ENCODE results near the gene PLXDC2. TPM values are rescaled to one million over a fixed set of nuclear protein-coding genes. Genes with fewer than 3 reads are reported as not detected.

Gene PLXDC2
- total RNA-seq, 2 experiments from 2014 or later, result not detected

DNA sequence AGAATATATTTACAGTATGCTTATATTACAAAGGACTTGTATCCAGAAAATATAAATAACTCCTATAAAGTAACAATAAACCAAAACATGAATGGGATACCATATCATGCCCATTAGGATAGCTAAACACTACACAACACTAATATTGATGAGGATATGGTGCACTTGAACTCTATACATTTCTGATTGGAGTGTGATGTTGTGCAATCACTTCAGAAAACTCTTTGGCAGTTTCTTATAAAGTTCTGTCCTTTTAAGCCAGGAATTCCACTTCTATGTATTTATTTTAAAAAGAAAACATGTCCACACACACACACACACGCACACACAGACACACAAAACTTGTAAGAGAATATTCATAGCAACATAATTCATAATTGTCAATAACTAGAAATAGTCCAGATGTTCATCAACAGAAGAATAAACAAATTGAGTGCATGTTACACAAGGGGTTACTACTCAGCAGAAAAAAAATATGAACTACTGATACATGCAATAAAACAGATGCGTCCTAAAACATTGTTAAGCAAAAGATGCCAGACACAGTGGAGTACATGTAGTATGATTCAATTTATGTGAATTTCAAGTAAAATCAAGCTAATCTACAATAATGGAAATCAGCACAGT, 416.0 kb downstream of the PLXDC2 start:
- intact Hi-C loops (cut with micrococcal nuclease), result no loop called here
- Mint-ChIP-seq H3K9me3 (peaks cover 2% of the 10 kb centered on the region), H3K27me3 (no peaks in the 10 kb centered on the region), H3K4me1 (ENCODE audit: low read depth) (no peaks in the 10 kb centered on the region), H3K36me3 (ENCODE audit: low read depth) (no peaks in the 10 kb centered on the region), H3K27ac (no peak overlapping the region), H3K4me3 (no peak overlapping the region)
- no peak for DNase-seq
- TF ChIP-seq, protein P1, sequence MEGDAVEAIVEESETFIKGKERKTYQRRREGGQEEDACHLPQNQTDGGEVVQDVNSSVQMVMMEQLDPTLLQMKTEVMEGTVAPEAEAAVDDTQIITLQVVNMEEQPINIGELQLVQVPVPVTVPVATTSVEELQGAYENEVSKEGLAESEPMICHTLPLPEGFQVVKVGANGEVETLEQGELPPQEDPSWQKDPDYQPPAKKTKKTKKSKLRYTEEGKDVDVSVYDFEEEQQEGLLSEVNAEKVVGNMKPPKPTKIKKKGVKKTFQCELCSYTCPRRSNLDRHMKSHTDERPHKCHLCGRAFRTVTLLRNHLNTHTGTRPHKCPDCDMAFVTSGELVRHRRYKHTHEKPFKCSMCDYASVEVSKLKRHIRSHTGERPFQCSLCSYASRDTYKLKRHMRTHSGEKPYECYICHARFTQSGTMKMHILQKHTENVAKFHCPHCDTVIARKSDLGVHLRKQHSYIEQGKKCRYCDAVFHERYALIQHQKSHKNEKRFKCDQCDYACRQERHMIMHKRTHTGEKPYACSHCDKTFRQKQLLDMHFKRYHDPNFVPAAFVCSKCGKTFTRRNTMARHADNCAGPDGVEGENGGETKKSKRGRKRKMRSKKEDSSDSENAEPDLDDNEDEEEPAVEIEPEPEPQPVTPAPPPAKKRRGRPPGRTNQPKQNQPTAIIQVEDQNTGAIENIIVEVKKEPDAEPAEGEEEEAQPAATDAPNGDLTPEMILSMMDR (IDR thresholded peaks at IDR 0.05), result no peak
- no peak for ATAC-seq
- ChIA-PET POLR2A (no interaction called here), CTCF (no interaction called here)

DNA sequence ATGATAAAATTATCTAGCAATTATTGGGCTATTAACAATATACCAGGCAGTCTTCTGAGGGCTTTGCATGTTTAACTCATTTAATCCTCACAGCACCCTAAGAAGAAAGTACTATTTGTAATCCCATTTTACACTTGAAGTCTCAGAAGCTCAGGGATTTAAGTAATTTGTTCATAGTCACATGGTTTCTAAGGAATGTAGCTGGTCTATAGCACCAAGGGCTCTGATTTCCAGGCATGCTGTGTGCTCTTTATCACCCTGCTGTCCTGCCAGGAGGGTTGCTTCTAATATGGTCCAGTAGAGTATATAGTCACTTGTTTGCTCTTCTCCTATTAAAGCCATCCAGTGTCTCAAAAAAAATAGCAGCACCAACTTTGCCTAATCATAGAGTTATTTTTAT, 417.2 kb downstream of the PLXDC2 start:
- CTCF ChIA-PET, result no interaction called here
- intact Hi-C loops (cut with micrococcal nuclease), result no loop called here
- TF ChIP-seq, protein P1 (IDR thresholded peaks at IDR 0.05), result no peak
- Mint-ChIP-seq H3K27ac (no peak overlapping the region), H3K4me3 (no peak overlapping the region), H3K4me1 (ENCODE audit: low read depth) (no peaks in the 10 kb centered on the region), H3K36me3 (ENCODE audit: low read depth) (no peaks in the 10 kb centered on the region), H3K27me3 (no peaks in the 10 kb centered on the region), H3K9me3 (peaks cover 2% of the 10 kb centered on the region)
- DNase-seq (no peak), ATAC-seq (no peak)
- POLR2A ChIA-PET, result no interaction called here

DNA sequence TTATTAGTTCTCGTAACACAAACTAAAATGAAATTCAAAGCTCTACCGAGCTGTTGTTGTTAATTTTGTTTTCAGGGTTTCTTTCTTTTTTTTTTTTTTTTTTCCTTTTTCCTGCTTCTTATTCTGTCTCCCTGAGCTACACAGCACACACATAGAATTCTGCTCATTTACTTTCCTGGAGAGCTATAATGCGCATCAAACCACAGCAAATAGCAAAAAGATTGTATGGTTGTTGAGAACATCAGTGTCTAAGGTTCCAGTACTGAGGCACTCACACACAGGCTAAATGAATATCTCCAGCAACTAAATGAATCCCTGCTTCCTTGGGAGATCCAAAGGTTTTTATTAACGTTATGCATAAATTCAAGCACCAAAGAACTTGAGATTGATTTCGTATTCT, 418.3 kb downstream of the PLXDC2 start:
- DNase-seq, result no peak
- CTCF ChIA-PET, result no interaction called here
- POLR2A ChIA-PET, result no interaction called here
- TF ChIP-seq, protein P1 (IDR thresholded peaks at IDR 0.05), result no peak
- H3K36me3 Mint-ChIP-seq (ENCODE audit: low read depth), result no peaks in the 10 kb centered on the region
- no peak overlapping the region for H3K4me3 Mint-ChIP-seq
- no peak for ATAC-seq
- H3K27me3 Mint-ChIP-seq, result no peaks in the 10 kb centered on the region
- peaks cover 2% of the 10 kb centered on the region for H3K9me3 Mint-ChIP-seq
- H3K27ac Mint-ChIP-seq, result no peak overlapping the region
- no peaks in the 10 kb centered on the region for H3K4me1 Mint-ChIP-seq (ENCODE audit: low read depth)
- intact Hi-C loops (cut with micrococcal nuclease), result no loop called here

GRCh38 chr10:20237091-20237570, 420.9 kb downstream of the PLXDC2 start:
- Mint-ChIP-seq H3K27me3 (no peaks in the 10 kb centered on the region), H3K4me3 (no peak overlapping the region), H3K27ac (no peak overlapping the region), H3K9me3 (peaks cover 4% of the 10 kb centered on the region), H3K36me3 (ENCODE audit: low read depth) (no peaks in the 10 kb centered on the region), H3K4me1 (ENCODE audit: low read depth) (no peaks in the 10 kb centered on the region)
- ATAC-seq, result no peak
- intact Hi-C loops (cut with micrococcal nuclease), result no loop called here
- CTCF ChIA-PET, result no interaction called here
- TF ChIP-seq, protein P1 (IDR thresholded peaks at IDR 0.05), result no peak
- POLR2A ChIA-PET, result no interaction called here
- DNase-seq, result no peak

- no peaks in the 10 kb centered on the region for H3K27me3 Mint-ChIP-seq
- H3K4me1 Mint-ChIP-seq (ENCODE audit: low read depth), result no peaks in the 10 kb centered on the region
- POLR2A ChIA-PET, result no interaction called here
- no peaks in the 10 kb centered on the region for H3K36me3 Mint-ChIP-seq (ENCODE audit: low read depth)
- H3K4me3 Mint-ChIP-seq, result no peak overlapping the region
- intact Hi-C loops (cut with micrococcal nuclease), result no loop called here
- TF ChIP-seq, protein P1 (IDR thresholded peaks at IDR 0.05), result no peak
- DNase-seq, result no peak
- peaks cover 4% of the 10 kb centered on the region for H3K9me3 Mint-ChIP-seq
- H3K27ac Mint-ChIP-seq, result no peak overlapping the region
- no peak for ATAC-seq
- CTCF ChIA-PET, result no interaction called here
Measured at GRCh38 chr10:20237586-20237985, 421.4 kb downstream of the PLXDC2 start.
